HL-60 (cell line): Measurements from ENCODE around the gene TRAF3IP1.

Source experiments
- DNase-seq, 2 experiments: peaks; one replicate each; pipeline ENCODE4 v3.0.0-alpha.2; 2010 to 2020; ENCODE audit warnings: low read depth in 1 of 2, low spot score in 1 of 2
- H3K27ac ChIP-seq: fragments of 250-450 bp; sonication (Bioruptor Pico); replicated peaks from 2 replicates; pipeline ENCODE4 v1.5.1; 2020; ENCODE audit warnings: mild to moderate bottlenecking, moderate library complexity
- H3K27me3 ChIP-seq: fragments of 250-450 bp; sonication (Bioruptor Pico); 2 replicates; pipeline ENCODE4 v1.5.1; 2021; ENCODE audit warnings: mild to moderate bottlenecking, moderate library complexity; ENCODE audit not compliant: insufficient read depth, poor library complexity, severe bottlenecking
- H3K4me3 ChIP-seq: replicated peaks from 2 replicates; pipeline ENCODE4 v1.5.1; 2011; ENCODE audit warnings: mild to moderate bottlenecking, control low read depth, low read length; ENCODE audit not compliant: insufficient read depth
- CTCF ChIP-seq: IDR thresholded peaks from one replicate; pipeline ENCODE4 v1.5.1; 2011; ENCODE audit warnings: low read length, control low read depth, inconsistent platforms; ENCODE audit not compliant: insufficient read depth
- GABPA ChIP-seq: IDR thresholded peaks from 2 replicates; pipeline ENCODE4 v1.6.1; 2012; ENCODE audit warnings: low read depth
- POLR2AphosphoS5 ChIP-seq: IDR thresholded peaks from 2 replicates; pipeline ENCODE4 v1.6.1; 2012; ENCODE audit warnings: low read depth
- REST ChIP-seq: IDR thresholded peaks from 2 replicates; pipeline ENCODE4 v1.6.1; 2012; ENCODE audit warnings: low read depth; ENCODE audit not compliant: insufficient replicate concordance
- SPI1 ChIP-seq: IDR thresholded peaks from 2 replicates; pipeline ENCODE4 v1.6.1; 2012; ENCODE audit warnings: low read depth, mild to moderate bottlenecking, borderline replicate concordance

Gene TRAF3IP1

GRCh38 chr2:238420878-238421694, 100.8 kb downstream of the TRAF3IP1 start:
- peak in 1 of 2 experiments; percentile 18 for DNase-seq

GRCh38 chr2:238421695-238422035, 101.3 kb downstream of the TRAF3IP1 start:
- TF ChIP-seq REST (no peak), CTCF (no peak), SPI1 (no peak), POLR2AphosphoS5 (no peak), GABPA (no peak)
- Histone ChIP-seq H3K27ac (no peak overlapping the region), H3K27me3 (no peaks in the 10 kb centered on the region), H3K4me3 (no peak overlapping the region)
- DNase-seq, result no peak

More at GRCh38 chr2:238420878-238421694, 100.8 kb downstream of the TRAF3IP1 start:
- no peaks in the 10 kb centered on the region for H3K27me3 ChIP-seq
- no peak for TF ChIP-seq CTCF
- no peak for TF ChIP-seq REST
- no peak for TF ChIP-seq SPI1
- no peak for TF ChIP-seq GABPA
- TF ChIP-seq POLR2AphosphoS5, result no peak
- H3K27ac ChIP-seq, result no peak overlapping the region
- no peak overlapping the region for H3K4me3 ChIP-seq

- H3K27ac ChIP-seq, result no peak overlapping the region
- TF ChIP-seq CTCF (no peak), SPI1 (no peak), POLR2AphosphoS5 (no peak), REST (no peak)
- H3K27me3 ChIP-seq, result no peaks in the 10 kb centered on the region
- DNase-seq, result no peak
- no peak overlapping the region for H3K4me3 ChIP-seq
Measured at GRCh38 chr2:238422285-238422684, 102.0 kb downstream of the TRAF3IP1 start.
